HEK293 (cell line): ENCODE data around the gene PTGDR.

ENCODE experiments used
- GLIS1 ChIP-seq: fragments of 450-650 bp; formaldehyde crosslinking; IDR thresholded peaks from 2 replicates; pipeline ENCODE4 v1.5.1; 2016; ENCODE audit warnings: missing biosample characterization, missing genetic modification characterization
- GLIS2 ChIP-seq: fragments of 450-650 bp; formaldehyde crosslinking; IDR thresholded peaks from 2 replicates; pipeline ENCODE4 v1.5.1; 2016; ENCODE audit warnings: missing biosample characterization, missing genetic modification characterization
- HOXA7 ChIP-seq: sonication (generic); formaldehyde crosslinking; IDR thresholded peaks from 2 replicates; pipeline ENCODE4 v1.8.1; 2022; ENCODE audit warnings: missing genetic modification reagents, borderline replicate concordance
- HOXC10 ChIP-seq: sonication (generic); formaldehyde crosslinking; IDR thresholded peaks from 2 replicates; pipeline ENCODE4 v1.8.1; 2023; ENCODE audit warnings: mild to moderate bottlenecking, missing genetic modification reagents
- KLF1 ChIP-seq: fragments of 450-650 bp; formaldehyde crosslinking; IDR thresholded peaks from 2 replicates; pipeline ENCODE4 v1.5.1; 2016; ENCODE audit warnings: missing biosample characterization, missing genetic modification characterization
- PBX3 ChIP-seq: sonication (generic); formaldehyde crosslinking; IDR thresholded peaks from 2 replicates; pipeline ENCODE4 v1.8.1; 2022; ENCODE audit warnings: mild to moderate bottlenecking, moderate library complexity, missing genetic modification reagents
- SCRT1 ChIP-seq: fragments of 450-650 bp; formaldehyde crosslinking; IDR thresholded peaks from 2 replicates; pipeline ENCODE4 v1.5.1; 2016; ENCODE audit warnings: missing biosample characterization, missing genetic modification characterization, borderline replicate concordance
- SP7 ChIP-seq: fragments of 450-650 bp; formaldehyde crosslinking; IDR thresholded peaks from 2 replicates; pipeline ENCODE4 v1.5.1; 2016; ENCODE audit warnings: missing biosample characterization, missing genetic modification characterization
- ZBTB17 ChIP-seq: fragments of 450-650 bp; formaldehyde crosslinking; IDR thresholded peaks from 2 replicates; pipeline ENCODE4 v1.5.1; 2016; ENCODE audit warnings: missing biosample characterization, missing genetic modification characterization
- ZBTB21 ChIP-seq: fragments of 450-650 bp; formaldehyde crosslinking; IDR thresholded peaks from 2 replicates; pipeline ENCODE4 v1.5.1; 2017; ENCODE audit warnings: missing biosample characterization, missing genetic modification characterization
- ZBTB8A ChIP-seq: fragments of 450-650 bp; formaldehyde crosslinking; IDR thresholded peaks from 2 replicates; pipeline ENCODE4 v1.5.1; 2016; ENCODE audit warnings: missing biosample characterization, missing genetic modification characterization
- ZFHX2 ChIP-seq: fragments of 450-650 bp; formaldehyde crosslinking; conservative IDR thresholded peaks from 2 replicates; pipeline ENCODE4 v1.5.1; 2016; ENCODE audit warnings: missing biosample characterization, missing genetic modification characterization
- ZNF133 ChIP-seq: fragments of 450-650 bp; formaldehyde crosslinking; IDR thresholded peaks from 2 replicates; pipeline ENCODE4 v1.5.1; 2016; ENCODE audit warnings: missing biosample characterization, missing genetic modification characterization
- ZNF155 ChIP-seq: fragments of 450-650 bp; formaldehyde crosslinking; IDR thresholded peaks from 2 replicates; pipeline ENCODE4 v1.5.1; 2016; ENCODE audit warnings: missing biosample characterization, missing genetic modification characterization
- ZNF157 ChIP-seq: fragments of 450-650 bp; formaldehyde crosslinking; IDR thresholded peaks from 2 replicates; pipeline ENCODE4 v1.5.1; 2016; ENCODE audit warnings: missing biosample characterization, missing genetic modification characterization
- ZNF24 ChIP-seq: fragments of 450-650 bp; formaldehyde crosslinking; IDR thresholded peaks from 2 replicates; pipeline ENCODE4 v1.5.1; 2016; ENCODE audit warnings: missing biosample characterization, missing genetic modification characterization
- ZNF366 ChIP-seq: fragments of 450-650 bp; formaldehyde crosslinking; conservative IDR thresholded peaks from 2 replicates; pipeline ENCODE4 v1.5.1; 2016; ENCODE audit warnings: missing biosample characterization, missing genetic modification characterization
- ZNF449 ChIP-seq: fragments of 450-650 bp; formaldehyde crosslinking; IDR thresholded peaks from 2 replicates; pipeline ENCODE4 v1.5.1; 2017; ENCODE audit warnings: missing biosample characterization, mild to moderate bottlenecking, missing genetic modification characterization, moderate library complexity
- ZNF501 ChIP-seq: fragments of 450-650 bp; formaldehyde crosslinking; IDR thresholded peaks from 2 replicates; pipeline ENCODE4 v1.5.1; 2016; ENCODE audit warnings: missing biosample characterization, missing genetic modification characterization
- ZNF548 ChIP-seq: fragments of 450-650 bp; formaldehyde crosslinking; IDR thresholded peaks from 2 replicates; pipeline ENCODE4 v1.5.1; 2016; ENCODE audit warnings: missing biosample characterization, missing genetic modification characterization
- ZNF555 ChIP-seq: fragments of 450-650 bp; formaldehyde crosslinking; conservative IDR thresholded peaks from 2 replicates; pipeline ENCODE4 v1.5.1; 2017; ENCODE audit warnings: missing biosample characterization, mild to moderate bottlenecking, missing genetic modification characterization, inconsistent platforms
- ZNF600 ChIP-seq: fragments of 450-650 bp; formaldehyde crosslinking; IDR thresholded peaks from 2 replicates; pipeline ENCODE4 v1.5.1; 2016; ENCODE audit warnings: missing biosample characterization, missing genetic modification characterization
- ZNF629 ChIP-seq: fragments of 450-650 bp; formaldehyde crosslinking; IDR thresholded peaks from 2 replicates; pipeline ENCODE4 v1.5.1; 2017; ENCODE audit warnings: missing biosample characterization, missing genetic modification characterization
- ZNF660 ChIP-seq: fragments of 450-650 bp; IDR thresholded peaks from 2 replicates; pipeline ENCODE4 v1.5.1; 2018; ENCODE audit warnings: missing biosample characterization, mild to moderate bottlenecking, missing genetic modification characterization
- ZNF670 ChIP-seq: fragments of 450-650 bp; formaldehyde crosslinking; IDR thresholded peaks from 2 replicates; pipeline ENCODE4 v1.5.1; 2016; ENCODE audit warnings: missing biosample characterization, missing genetic modification characterization, low read depth
- ZNF785 ChIP-seq: fragments of 450-650 bp; formaldehyde crosslinking; IDR thresholded peaks from 2 replicates; pipeline ENCODE4 v1.5.1; 2016; ENCODE audit warnings: missing biosample characterization, missing genetic modification characterization
- ZSCAN23 ChIP-seq: fragments of 450-650 bp; formaldehyde crosslinking; IDR thresholded peaks from 2 replicates; pipeline ENCODE4 v1.5.1; 2016; ENCODE audit warnings: missing biosample characterization, missing genetic modification characterization
- TF ChIP-seq, protein P1 (sequence below): fragments of 450-650 bp; formaldehyde crosslinking; IDR thresholded peaks from 2 replicates; pipeline ENCODE4 v1.5.1; 2016; ENCODE audit warnings: missing biosample characterization, missing genetic modification characterization
- TF ChIP-seq, protein P2 (sequence below): fragments of 450-650 bp; formaldehyde crosslinking; optimal IDR thresholded peaks from 2 replicates; pipeline ENCODE3; 2016; ENCODE audit warnings: missing biosample characterization, mild to moderate bottlenecking, missing genetic modification characterization
- TF ChIP-seq, protein P3 (sequence below): fragments of 450-650 bp; formaldehyde crosslinking; IDR thresholded peaks from 2 replicates; pipeline ENCODE4 v1.5.1; 2016; ENCODE audit warnings: missing biosample characterization, missing genetic modification characterization
- TF ChIP-seq, protein P4 (sequence below): fragments of 450-650 bp; formaldehyde crosslinking; IDR thresholded peaks from 2 replicates; pipeline ENCODE4; 2016; ENCODE audit warnings: missing biosample characterization, missing genetic modification characterization

PTGDR gene

GRCh38 chr14:52313903-52314594, 46.6 kb downstream of the PTGDR start, which contains the start of gene PTGER2 (continued):
- TF ChIP-seq ZNF548 (tag by site-specific recombination) (no peak), ZNF670 (no peak), ZSCAN23 (tag by site-specific recombination) (no peak), ZBTB17 (tag by site-specific recombination) (peak; percentile 78), ZNF366 (peak; percentile 69), SCRT1 (tag by site-specific recombination) (no peak), GLIS2 (tag by site-specific recombination) (peak; percentile 98), KLF1 (tag by site-specific recombination) (peak; percentile 60), ZNF449 (tag by site-specific recombination) (0 out of 2 replicates have a peak, but pooled peaks have one; percentile 31), ZNF155 (tag by site-specific recombination) (no peak), ZNF629 (tag by site-specific recombination) (peak; percentile 69), ZNF133 (no peak), ZNF157 (no peak), PBX3 (CRISPR knock-in tag) (0 out of 2 replicates have a peak, but pooled peaks have one; percentile 48), SP7 (tag by site-specific recombination) (peak; percentile 75), ZNF555 (tag by site-specific recombination) (no peak), GLIS1 (tag by site-specific recombination) (peak; percentile 93), ZBTB8A (tag by site-specific recombination) (0 out of 2 replicates have a peak, but pooled peaks have one; percentile 20), ZNF600 (tag by site-specific recombination) (peak; percentile 30; the same call in 1 of the 2 replicates), ZNF785 (tag by site-specific recombination) (no peak), ZFHX2 (tag by site-specific recombination) (peak; percentile 95), HOXA7 (no peak), ZNF660 (tag by site-specific recombination) (no peak), ZBTB21 (no peak), ZNF24 (tag by site-specific recombination) (no peak), HOXC10 (CRISPR knock-in tag) (no peak), ZNF501 (peak; percentile 52; the same call in 1 of the 2 replicates)
- TF ChIP-seq, protein P1, sequence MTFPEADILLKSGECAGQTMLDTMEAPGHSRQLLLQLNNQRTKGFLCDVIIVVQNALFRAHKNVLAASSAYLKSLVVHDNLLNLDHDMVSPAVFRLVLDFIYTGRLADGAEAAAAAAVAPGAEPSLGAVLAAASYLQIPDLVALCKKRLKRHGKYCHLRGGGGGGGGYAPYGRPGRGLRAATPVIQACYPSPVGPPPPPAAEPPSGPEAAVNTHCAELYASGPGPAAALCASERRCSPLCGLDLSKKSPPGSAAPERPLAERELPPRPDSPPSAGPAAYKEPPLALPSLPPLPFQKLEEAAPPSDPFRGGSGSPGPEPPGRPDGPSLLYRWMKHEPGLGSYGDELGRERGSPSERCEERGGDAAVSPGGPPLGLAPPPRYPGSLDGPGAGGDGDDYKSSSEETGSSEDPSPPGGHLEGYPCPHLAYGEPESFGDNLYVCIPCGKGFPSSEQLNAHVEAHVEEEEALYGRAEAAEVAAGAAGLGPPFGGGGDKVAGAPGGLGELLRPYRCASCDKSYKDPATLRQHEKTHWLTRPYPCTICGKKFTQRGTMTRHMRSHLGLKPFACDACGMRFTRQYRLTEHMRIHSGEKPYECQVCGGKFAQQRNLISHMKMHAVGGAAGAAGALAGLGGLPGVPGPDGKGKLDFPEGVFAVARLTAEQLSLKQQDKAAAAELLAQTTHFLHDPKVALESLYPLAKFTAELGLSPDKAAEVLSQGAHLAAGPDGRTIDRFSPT (tag by site-specific recombination) = peak; percentile 71; the same call in 1 of the 2 replicates
- TF ChIP-seq, protein P2, sequence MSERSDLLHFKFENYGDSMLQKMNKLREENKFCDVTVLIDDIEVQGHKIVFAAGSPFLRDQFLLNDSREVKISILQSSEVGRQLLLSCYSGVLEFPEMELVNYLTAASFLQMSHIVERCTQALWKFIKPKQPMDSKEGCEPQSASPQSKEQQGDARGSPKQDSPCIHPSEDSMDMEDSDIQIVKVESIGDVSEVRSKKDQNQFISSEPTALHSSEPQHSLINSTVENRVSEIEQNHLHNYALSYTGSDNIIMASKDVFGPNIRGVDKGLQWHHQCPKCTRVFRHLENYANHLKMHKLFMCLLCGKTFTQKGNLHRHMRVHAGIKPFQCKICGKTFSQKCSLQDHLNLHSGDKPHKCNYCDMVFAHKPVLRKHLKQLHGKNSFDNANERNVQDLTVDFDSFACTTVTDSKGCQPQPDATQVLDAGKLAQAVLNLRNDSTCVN (tag by site-specific recombination) = peak; percentile 97
- TF ChIP-seq, protein P3, sequence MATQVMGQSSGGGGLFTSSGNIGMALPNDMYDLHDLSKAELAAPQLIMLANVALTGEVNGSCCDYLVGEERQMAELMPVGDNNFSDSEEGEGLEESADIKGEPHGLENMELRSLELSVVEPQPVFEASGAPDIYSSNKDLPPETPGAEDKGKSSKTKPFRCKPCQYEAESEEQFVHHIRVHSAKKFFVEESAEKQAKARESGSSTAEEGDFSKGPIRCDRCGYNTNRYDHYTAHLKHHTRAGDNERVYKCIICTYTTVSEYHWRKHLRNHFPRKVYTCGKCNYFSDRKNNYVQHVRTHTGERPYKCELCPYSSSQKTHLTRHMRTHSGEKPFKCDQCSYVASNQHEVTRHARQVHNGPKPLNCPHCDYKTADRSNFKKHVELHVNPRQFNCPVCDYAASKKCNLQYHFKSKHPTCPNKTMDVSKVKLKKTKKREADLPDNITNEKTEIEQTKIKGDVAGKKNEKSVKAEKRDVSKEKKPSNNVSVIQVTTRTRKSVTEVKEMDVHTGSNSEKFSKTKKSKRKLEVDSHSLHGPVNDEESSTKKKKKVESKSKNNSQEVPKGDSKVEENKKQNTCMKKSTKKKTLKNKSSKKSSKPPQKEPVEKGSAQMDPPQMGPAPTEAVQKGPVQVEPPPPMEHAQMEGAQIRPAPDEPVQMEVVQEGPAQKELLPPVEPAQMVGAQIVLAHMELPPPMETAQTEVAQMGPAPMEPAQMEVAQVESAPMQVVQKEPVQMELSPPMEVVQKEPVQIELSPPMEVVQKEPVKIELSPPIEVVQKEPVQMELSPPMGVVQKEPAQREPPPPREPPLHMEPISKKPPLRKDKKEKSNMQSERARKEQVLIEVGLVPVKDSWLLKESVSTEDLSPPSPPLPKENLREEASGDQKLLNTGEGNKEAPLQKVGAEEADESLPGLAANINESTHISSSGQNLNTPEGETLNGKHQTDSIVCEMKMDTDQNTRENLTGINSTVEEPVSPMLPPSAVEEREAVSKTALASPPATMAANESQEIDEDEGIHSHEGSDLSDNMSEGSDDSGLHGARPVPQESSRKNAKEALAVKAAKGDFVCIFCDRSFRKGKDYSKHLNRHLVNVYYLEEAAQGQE (tag by site-specific recombination) = no peak
- TF ChIP-seq, protein P4, sequence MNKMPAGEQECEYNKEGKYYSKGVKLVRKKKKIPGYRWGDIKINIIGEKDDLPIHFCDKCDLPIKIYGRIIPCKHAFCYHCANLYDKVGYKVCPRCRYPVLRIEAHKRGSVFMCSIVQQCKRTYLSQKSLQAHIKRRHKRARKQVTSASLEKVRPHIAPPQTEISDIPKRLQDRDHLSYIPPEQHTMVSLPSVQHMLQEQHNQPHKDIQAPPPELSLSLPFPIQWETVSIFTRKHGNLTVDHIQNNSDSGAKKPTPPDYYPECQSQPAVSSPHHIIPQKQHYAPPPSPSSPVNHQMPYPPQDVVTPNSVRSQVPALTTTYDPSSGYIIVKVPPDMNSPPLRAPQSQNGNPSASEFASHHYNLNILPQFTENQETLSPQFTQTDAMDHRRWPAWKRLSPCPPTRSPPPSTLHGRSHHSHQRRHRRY (tag by site-specific recombination) = no peak
